WTC11 (cell line): ENCODE results near the gene CCDC83. TPM values are rescaled to one million over a fixed set of nuclear protein-coding genes. Genes with fewer than 3 reads are reported as not detected.
"Not testable (repeated sequence)": the region's sequence is repeated elsewhere in the genome, so short reads cannot be mapped to it uniquely, and the experiment has no call there.

Experiments
- ATAC-seq: fragments of 200-7000 bp; cut with Tn5 transposase; 2 replicates; pipeline ENCODE4 v1.10.0; 2021; ENCODE audit warnings: mild to moderate bottlenecking, moderate library complexity
- CTCF ChIA-PET: fragments of 300-600 bp; sonication (Branson Sonifier 250); formaldehyde crosslinking; loops from one replicate; lab custom pipeline; 2021; ENCODE audit warnings: antibody characterized with exemption; lab: Charles Lee
- POLR2A ChIA-PET: fragments of 350-600 bp; sonication (Branson Sonifier 250); formaldehyde crosslinking; loops from one replicate; lab custom pipeline; 2021; ENCODE audit warnings: antibody characterized with exemption; lab: Charles Lee
- DNase-seq: peaks from one replicate; pipeline ENCODE4 v3.0.0; 2021; ENCODE audit warnings: low spot score
- H3K27ac Mint-ChIP-seq: 2 replicates; pipeline ENCODE4 v1.8.0; 2021; ENCODE audit warnings: mixed read lengths
- H3K27me3 Mint-ChIP-seq: 2 replicates; pipeline ENCODE4 v1.8.0; 2021; ENCODE audit warnings: low read depth, mild to moderate bottlenecking, moderate library complexity, mixed read lengths
- H3K36me3 Mint-ChIP-seq: 2 replicates; pipeline ENCODE4 v1.8.0; 2021; ENCODE audit warnings: mixed read lengths
- H3K4me1 Mint-ChIP-seq: 2 replicates; pipeline ENCODE4 v1.8.0; 2022; ENCODE audit warnings: mixed read lengths
- H3K4me3 Mint-ChIP-seq: 2 replicates; pipeline ENCODE4 v1.8.0; 2021; ENCODE audit warnings: mild to moderate bottlenecking, moderate library complexity, mixed read lengths
- H3K9me3 Mint-ChIP-seq: 2 replicates; pipeline ENCODE4 v1.8.0; 2021; ENCODE audit warnings: mixed read lengths
- FOXK1 ChIP-seq: sonication (generic); formaldehyde crosslinking; IDR thresholded peaks from 2 replicates; pipeline ENCODE4 v1.8.0; 2022; ENCODE audit warnings: mild to moderate bottlenecking, moderate library complexity, missing genetic modification reagents
- IRF2 ChIP-seq: sonication (generic); formaldehyde crosslinking; IDR thresholded peaks from 2 replicates; pipeline ENCODE4 v1.8.0; 2022; ENCODE audit warnings: low read depth, missing genetic modification reagents, borderline replicate concordance
- JUN ChIP-seq: sonication (generic); formaldehyde crosslinking; IDR thresholded peaks from 2 replicates; pipeline ENCODE4 v1.8.0; 2023; ENCODE audit warnings: mild to moderate bottlenecking, missing genetic modification reagents
- KAT7 ChIP-seq: sonication (generic); formaldehyde crosslinking; IDR thresholded peaks from 2 replicates; pipeline ENCODE4 v1.8.1; 2023; ENCODE audit warnings: missing genetic modification reagents, mild to moderate bottlenecking, borderline replicate concordance
- RELA ChIP-seq: sonication (generic); formaldehyde crosslinking; IDR thresholded peaks from 2 replicates; pipeline ENCODE4 v1.8.1; 2022; ENCODE audit warnings: missing genetic modification reagents, mild to moderate bottlenecking, borderline replicate concordance
- ZNF138 ChIP-seq: sonication (generic); formaldehyde crosslinking; conservative IDR thresholded peaks from 2 replicates; pipeline ENCODE4 v1.8.1; 2022; ENCODE audit warnings: mild to moderate bottlenecking, moderate library complexity, missing genetic modification reagents
- ZNF219 ChIP-seq: sonication (generic); formaldehyde crosslinking; IDR thresholded peaks from 2 replicates; pipeline ENCODE4 v1.8.0; 2023; ENCODE audit warnings: missing genetic modification reagents, mild to moderate bottlenecking, borderline replicate concordance
- ZNF263 ChIP-seq: sonication (generic); formaldehyde crosslinking; IDR thresholded peaks from 2 replicates; pipeline ENCODE4 v1.8.1; 2022; ENCODE audit warnings: low read depth, mild to moderate bottlenecking, moderate library complexity, missing genetic modification reagents
- ZNF317 ChIP-seq: sonication (generic); formaldehyde crosslinking; IDR thresholded peaks from 2 replicates; pipeline ENCODE4 v1.8.1; 2023; ENCODE audit warnings: low read depth, mild to moderate bottlenecking, moderate library complexity, missing genetic modification reagents, borderline replicate concordance
- total RNA-seq: library from RNA; stranded (reverse); gene quantifications from 3 replicates; pipeline ENCODE4 v1.2.3, GENCODE V29; 2021
- TF ChIP-seq, protein P1 (sequence below): sonication (generic); formaldehyde crosslinking; IDR thresholded peaks from 2 replicates; pipeline ENCODE4 v1.8.1; 2023; ENCODE audit warnings: mild to moderate bottlenecking, missing genetic modification reagents
- TF ChIP-seq, protein P2 (sequence below): sonication (generic); formaldehyde crosslinking; IDR thresholded peaks from 2 replicates; pipeline ENCODE4 v1.8.0; 2022; ENCODE audit warnings: mild to moderate bottlenecking, missing genetic modification reagents
- TF ChIP-seq, protein P3 (sequence below): sonication (generic); formaldehyde crosslinking; IDR thresholded peaks from 2 replicates; pipeline ENCODE4 v1.8.1; 2022; ENCODE audit warnings: mild to moderate bottlenecking, moderate library complexity, missing genetic modification reagents
- TF ChIP-seq, protein P4 (sequence below): fragments of 250-450 bp; sonication (Bioruptor Pico); IDR thresholded peaks from 2 replicates; pipeline ENCODE4 v1.9.0; 2021; ENCODE audit warnings: mild to moderate bottlenecking, borderline replicate concordance
- TF ChIP-seq, protein P5 (sequence below): sonication (generic); formaldehyde crosslinking; conservative IDR thresholded peaks from 2 replicates; pipeline ENCODE4 v1.8.1; 2022; ENCODE audit warnings: mild to moderate bottlenecking, missing genetic modification reagents
- TF ChIP-seq, protein P6 (sequence below): sonication (generic); formaldehyde crosslinking; IDR thresholded peaks from 2 replicates; pipeline ENCODE4 v1.8.1; 2022; ENCODE audit warnings: mild to moderate bottlenecking, missing genetic modification reagents, moderate library complexity, borderline replicate concordance
- TF ChIP-seq, protein P7 (sequence below): sonication (generic); formaldehyde crosslinking; conservative IDR thresholded peaks from 2 replicates; pipeline ENCODE4 v1.8.1; 2023; ENCODE audit warnings: mild to moderate bottlenecking, low read depth, missing genetic modification reagents, moderate library complexity

The CCDC83 gene
- total RNA-seq, 1 experiment from 2014 or later = not detected

DNA sequence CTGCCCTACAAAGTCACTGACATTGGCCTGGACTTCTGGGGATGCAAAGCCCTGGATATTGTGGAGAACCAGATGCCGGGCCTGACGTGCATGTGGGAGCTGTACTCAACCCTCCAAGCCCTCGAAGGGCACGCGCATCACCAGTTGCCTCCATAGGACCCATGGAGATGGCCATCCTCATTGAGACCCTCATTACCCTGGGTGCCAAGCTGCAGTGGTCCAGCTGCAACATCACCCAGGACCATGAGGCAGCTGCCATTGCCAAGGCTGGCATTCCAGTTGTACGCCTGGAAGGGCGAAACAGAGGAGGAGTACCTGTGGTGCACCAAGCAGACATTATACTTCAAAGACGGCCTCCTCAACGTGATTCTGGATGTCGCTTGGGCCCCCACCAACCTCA, 1.9 kb downstream of the CCDC83 start (continued):
- no peak for TF ChIP-seq ZNF317 (CRISPR knock-in tag)
- TF ChIP-seq, protein P1, sequence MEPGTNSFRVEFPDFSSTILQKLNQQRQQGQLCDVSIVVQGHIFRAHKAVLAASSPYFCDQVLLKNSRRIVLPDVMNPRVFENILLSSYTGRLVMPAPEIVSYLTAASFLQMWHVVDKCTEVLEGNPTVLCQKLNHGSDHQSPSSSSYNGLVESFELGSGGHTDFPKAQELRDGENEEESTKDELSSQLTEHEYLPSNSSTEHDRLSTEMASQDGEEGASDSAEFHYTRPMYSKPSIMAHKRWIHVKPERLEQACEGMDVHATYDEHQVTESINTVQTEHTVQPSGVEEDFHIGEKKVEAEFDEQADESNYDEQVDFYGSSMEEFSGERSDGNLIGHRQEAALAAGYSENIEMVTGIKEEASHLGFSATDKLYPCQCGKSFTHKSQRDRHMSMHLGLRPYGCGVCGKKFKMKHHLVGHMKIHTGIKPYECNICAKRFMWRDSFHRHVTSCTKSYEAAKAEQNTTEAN = no peak
- TF ChIP-seq ZNF138 (CRISPR knock-in tag) = no peak
- no peak for TF ChIP-seq KAT7 (CRISPR knock-in tag)
- no peak for TF ChIP-seq ZNF263 (CRISPR knock-in tag)

DNA sequence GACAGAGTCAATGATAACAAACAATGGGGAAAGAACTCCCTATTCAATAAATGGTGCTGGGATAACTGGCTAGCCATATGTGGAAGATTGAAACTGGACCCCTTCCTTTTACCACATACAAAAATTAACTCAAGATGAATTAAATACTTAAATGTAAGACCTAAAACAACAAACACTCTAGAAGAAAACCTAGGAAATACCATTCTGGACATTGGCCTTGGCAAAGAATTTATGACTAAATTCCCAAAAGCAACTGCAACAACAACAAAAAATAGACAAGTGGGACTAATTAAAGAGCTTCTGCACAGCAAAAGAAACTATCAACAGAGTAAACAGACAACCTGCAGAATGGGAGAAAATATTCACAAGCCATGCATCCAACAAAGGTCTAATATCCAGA, 4.4 kb downstream of the CCDC83 start:
- H3K36me3 Mint-ChIP-seq, ATAC-seq, POLR2A ChIA-PET: not testable (repeated sequence)

DNA sequence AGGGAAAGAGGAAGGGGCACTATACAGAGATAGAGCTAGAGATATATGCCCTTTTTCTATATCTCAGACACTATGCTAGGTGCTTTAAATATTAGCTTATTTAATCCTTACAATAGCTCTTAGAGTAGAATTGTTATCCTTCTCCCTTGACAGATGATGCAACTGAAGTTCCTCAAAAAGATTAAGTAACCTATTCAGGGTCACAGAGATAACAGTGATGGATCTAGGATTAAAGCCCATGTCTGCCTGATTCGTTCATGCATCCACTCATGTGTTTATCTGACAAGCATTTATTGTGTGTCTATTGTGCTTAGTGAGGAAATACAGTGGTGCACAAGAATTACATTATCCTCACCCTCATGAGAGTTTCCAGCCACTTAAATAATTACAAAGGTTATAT, 8.7 kb downstream of the CCDC83 start:
- POLR2A ChIA-PET = no interaction called here
- Mint-ChIP-seq H3K4me3 (no peak overlapping the region), H3K4me1 (no peaks in the 10 kb centered on the region), H3K9me3 (peaks cover 8% of the 10 kb centered on the region), H3K36me3 (no peaks in the 10 kb centered on the region), H3K27me3 (no peaks in the 10 kb centered on the region; the same call in 1 of the 2 replicates), H3K27ac (no peak overlapping the region)
- DNase-seq (no peak), ATAC-seq (no peak)
- TF ChIP-seq, protein P2, sequence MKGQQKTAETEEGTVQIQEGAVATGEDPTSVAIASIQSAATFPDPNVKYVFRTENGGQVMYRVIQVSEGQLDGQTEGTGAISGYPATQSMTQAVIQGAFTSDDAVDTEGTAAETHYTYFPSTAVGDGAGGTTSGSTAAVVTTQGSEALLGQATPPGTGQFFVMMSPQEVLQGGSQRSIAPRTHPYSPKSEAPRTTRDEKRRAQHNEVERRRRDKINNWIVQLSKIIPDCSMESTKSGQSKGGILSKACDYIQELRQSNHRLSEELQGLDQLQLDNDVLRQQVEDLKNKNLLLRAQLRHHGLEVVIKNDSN (CRISPR knock-in tag) = no peak
- TF ChIP-seq, protein P3, sequence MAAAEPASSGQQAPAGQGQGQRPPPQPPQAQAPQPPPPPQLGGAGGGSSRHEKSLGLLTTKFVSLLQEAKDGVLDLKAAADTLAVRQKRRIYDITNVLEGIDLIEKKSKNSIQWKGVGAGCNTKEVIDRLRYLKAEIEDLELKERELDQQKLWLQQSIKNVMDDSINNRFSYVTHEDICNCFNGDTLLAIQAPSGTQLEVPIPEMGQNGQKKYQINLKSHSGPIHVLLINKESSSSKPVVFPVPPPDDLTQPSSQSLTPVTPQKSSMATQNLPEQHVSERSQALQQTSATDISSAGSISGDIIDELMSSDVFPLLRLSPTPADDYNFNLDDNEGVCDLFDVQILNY (CRISPR knock-in tag) = no peak
- TF ChIP-seq ZNF219 (no peak), IRF2 (CRISPR knock-in tag) (no peak), FOXK1 (no peak), JUN (CRISPR knock-in tag) (no peak), ZNF263 (CRISPR knock-in tag) (no peak), RELA (CRISPR knock-in tag) (no peak)
- TF ChIP-seq, protein P4, sequence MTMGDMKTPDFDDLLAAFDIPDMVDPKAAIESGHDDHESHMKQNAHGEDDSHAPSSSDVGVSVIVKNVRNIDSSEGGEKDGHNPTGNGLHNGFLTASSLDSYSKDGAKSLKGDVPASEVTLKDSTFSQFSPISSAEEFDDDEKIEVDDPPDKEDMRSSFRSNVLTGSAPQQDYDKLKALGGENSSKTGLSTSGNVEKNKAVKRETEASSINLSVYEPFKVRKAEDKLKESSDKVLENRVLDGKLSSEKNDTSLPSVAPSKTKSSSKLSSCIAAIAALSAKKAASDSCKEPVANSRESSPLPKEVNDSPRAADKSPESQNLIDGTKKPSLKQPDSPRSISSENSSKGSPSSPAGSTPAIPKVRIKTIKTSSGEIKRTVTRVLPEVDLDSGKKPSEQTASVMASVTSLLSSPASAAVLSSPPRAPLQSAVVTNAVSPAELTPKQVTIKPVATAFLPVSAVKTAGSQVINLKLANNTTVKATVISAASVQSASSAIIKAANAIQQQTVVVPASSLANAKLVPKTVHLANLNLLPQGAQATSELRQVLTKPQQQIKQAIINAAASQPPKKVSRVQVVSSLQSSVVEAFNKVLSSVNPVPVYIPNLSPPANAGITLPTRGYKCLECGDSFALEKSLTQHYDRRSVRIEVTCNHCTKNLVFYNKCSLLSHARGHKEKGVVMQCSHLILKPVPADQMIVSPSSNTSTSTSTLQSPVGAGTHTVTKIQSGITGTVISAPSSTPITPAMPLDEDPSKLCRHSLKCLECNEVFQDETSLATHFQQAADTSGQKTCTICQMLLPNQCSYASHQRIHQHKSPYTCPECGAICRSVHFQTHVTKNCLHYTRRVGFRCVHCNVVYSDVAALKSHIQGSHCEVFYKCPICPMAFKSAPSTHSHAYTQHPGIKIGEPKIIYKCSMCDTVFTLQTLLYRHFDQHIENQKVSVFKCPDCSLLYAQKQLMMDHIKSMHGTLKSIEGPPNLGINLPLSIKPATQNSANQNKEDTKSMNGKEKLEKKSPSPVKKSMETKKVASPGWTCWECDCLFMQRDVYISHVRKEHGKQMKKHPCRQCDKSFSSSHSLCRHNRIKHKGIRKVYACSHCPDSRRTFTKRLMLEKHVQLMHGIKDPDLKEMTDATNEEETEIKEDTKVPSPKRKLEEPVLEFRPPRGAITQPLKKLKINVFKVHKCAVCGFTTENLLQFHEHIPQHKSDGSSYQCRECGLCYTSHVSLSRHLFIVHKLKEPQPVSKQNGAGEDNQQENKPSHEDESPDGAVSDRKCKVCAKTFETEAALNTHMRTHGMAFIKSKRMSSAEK = no peak
- TF ChIP-seq, protein P5, sequence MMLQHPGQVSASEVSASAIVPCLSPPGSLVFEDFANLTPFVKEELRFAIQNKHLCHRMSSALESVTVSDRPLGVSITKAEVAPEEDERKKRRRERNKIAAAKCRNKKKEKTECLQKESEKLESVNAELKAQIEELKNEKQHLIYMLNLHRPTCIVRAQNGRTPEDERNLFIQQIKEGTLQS (CRISPR knock-in tag) = no peak
- TF ChIP-seq, protein P6, sequence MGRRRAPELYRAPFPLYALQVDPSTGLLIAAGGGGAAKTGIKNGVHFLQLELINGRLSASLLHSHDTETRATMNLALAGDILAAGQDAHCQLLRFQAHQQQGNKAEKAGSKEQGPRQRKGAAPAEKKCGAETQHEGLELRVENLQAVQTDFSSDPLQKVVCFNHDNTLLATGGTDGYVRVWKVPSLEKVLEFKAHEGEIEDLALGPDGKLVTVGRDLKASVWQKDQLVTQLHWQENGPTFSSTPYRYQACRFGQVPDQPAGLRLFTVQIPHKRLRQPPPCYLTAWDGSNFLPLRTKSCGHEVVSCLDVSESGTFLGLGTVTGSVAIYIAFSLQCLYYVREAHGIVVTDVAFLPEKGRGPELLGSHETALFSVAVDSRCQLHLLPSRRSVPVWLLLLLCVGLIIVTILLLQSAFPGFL (CRISPR knock-in tag) = no peak
- TF ChIP-seq, protein P7, sequence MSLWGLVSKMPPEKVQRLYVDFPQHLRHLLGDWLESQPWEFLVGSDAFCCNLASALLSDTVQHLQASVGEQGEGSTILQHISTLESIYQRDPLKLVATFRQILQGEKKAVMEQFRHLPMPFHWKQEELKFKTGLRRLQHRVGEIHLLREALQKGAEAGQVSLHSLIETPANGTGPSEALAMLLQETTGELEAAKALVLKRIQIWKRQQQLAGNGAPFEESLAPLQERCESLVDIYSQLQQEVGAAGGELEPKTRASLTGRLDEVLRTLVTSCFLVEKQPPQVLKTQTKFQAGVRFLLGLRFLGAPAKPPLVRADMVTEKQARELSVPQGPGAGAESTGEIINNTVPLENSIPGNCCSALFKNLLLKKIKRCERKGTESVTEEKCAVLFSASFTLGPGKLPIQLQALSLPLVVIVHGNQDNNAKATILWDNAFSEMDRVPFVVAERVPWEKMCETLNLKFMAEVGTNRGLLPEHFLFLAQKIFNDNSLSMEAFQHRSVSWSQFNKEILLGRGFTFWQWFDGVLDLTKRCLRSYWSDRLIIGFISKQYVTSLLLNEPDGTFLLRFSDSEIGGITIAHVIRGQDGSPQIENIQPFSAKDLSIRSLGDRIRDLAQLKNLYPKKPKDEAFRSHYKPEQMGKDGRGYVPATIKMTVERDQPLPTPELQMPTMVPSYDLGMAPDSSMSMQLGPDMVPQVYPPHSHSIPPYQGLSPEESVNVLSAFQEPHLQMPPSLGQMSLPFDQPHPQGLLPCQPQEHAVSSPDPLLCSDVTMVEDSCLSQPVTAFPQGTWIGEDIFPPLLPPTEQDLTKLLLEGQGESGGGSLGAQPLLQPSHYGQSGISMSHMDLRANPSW = no peak
- CTCF ChIA-PET = interaction anchor here (0.6 to 5.3 kb wide), 2 partner anchors 9 to 53 kb away, joined by 3 to 27 read pairs; partner anchors contain the start of gene CCDC83

More for the DNA sequence above, 4.4 kb downstream of the CCDC83 start:
- H3K4me3 Mint-ChIP-seq, CTCF ChIA-PET, H3K4me1 Mint-ChIP-seq, H3K27ac Mint-ChIP-seq, H3K27me3 Mint-ChIP-seq, DNase-seq: not testable (repeated sequence)
- peaks cover 10% of the 10 kb centered on the region for H3K9me3 Mint-ChIP-seq
